D721Med (cell line): Measurements from ENCODE around the gene SMYD5.

Source experiments
- DNase-seq: peaks from one replicate; pipeline ENCODE4 v3.0.0; 2011; ENCODE audit warnings: low spot score; ENCODE audit not compliant: insufficient read length
- FAIRE-seq: peaks from 2 replicates; lab custom pipeline; 2011; peaks lifted over from hg19 to GRCh38; lab: Jason Lieb, UNC
- CTCF ChIP-seq: IDR thresholded peaks from 2 replicates; pipeline ENCODE4 v1.5.1; 2012; ENCODE audit warnings: mild to moderate bottlenecking, control low read depth; ENCODE audit not compliant: insufficient read depth; ENCODE audit errors: missing control alignments

Gene SMYD5

GRCh38 chr2:73233932-73234832, 20.1 kb downstream of the SMYD5 start, which contains the start of gene CCT7:
Gene CCT7, plus strand, starts transcription at chr2:73234308. Its CDS starts 71 bp downstream, at chr2:73234379.
- FAIRE-seq = no peak
- peak; percentile 68 for DNase-seq

GRCh38 chr2:73235315-73236028, 21.4 kb downstream of the SMYD5 start:
- no peak for FAIRE-seq
- no peak for DNase-seq
- no peak for TF ChIP-seq CTCF

More at GRCh38 chr2:73233932-73234832, 20.1 kb downstream of the SMYD5 start, which contains the start of gene CCT7:
- no peak for TF ChIP-seq CTCF

- no peak for DNase-seq
- FAIRE-seq = no peak
- no peak for TF ChIP-seq CTCF
Observed at GRCh38 chr2:73237168-73237567, 23.1 kb downstream of the SMYD5 start.

GRCh38 chr2:73238149-73238548, 24.1 kb downstream of the SMYD5 start:
- FAIRE-seq = no peak
- DNase-seq = no peak
- no peak for TF ChIP-seq CTCF

GRCh38 chr2:73238976-73239375, 24.9 kb downstream of the SMYD5 start:
- DNase-seq = no peak
- TF ChIP-seq CTCF = no peak
- FAIRE-seq = no peak

GRCh38 chr2:73239776-73240175, 25.7 kb downstream of the SMYD5 start:
- DNase-seq (no peak), FAIRE-seq (no peak)
- TF ChIP-seq CTCF = no peak
